MM.1S (cell line): ENCODE results near the gene CDK2AP2.

Experiments used
- CTCF ChIP-seq: fragments of 300-600 bp; sonication (generic); IDR thresholded peaks from 2 replicates; pipeline ENCODE4 v1.5.1; 2016; ENCODE audit warnings: antibody characterized with exemption, low read length, mixed read lengths
- EZH2 ChIP-seq: fragments of 300-600 bp; sonication (generic); optimal IDR thresholded peaks from 2 replicates; pipeline ENCODE3; 2017; ENCODE audit warnings: low read depth, mild to moderate bottlenecking, antibody characterized with exemption, low read length, mixed read lengths
- EZH2phosphoT487 ChIP-seq: fragments of 300-600 bp; sonication (generic); IDR thresholded peaks from 2 replicates; pipeline ENCODE4 v1.6.1; 2018; ENCODE audit warnings: antibody characterized with exemption, low read length

- TF ChIP-seq CTCF (no peak), EZH2 (no peak), EZH2phosphoT487 (no peak)
Observed at GRCh38 chr11:67521924-67522323, 14.0 kb upstream of the CDK2AP2 start.
